Inferior parietal cortex (tissue), 1 donor: ENCODE data around the gene FRK.
"Not testable (repeated sequence)": the region's sequence is repeated elsewhere in the genome, so short reads cannot be mapped to it uniquely, and the experiment has no call there.

Source experiments
- DNase-seq: peaks from one replicate; pipeline ENCODE4 v3.0.0-alpha.2; 2016; ENCODE audit errors: extremely low spot score

The FRK gene

GRCh38 chr6:115890238-115890637 is 170.5 kb downstream of the FRK start:
- DNase-seq = no peak

GRCh38 chr6:115888687-115889470 is 171.8 kb downstream of the FRK start:
- not testable (repeated sequence) for DNase-seq

DNA sequence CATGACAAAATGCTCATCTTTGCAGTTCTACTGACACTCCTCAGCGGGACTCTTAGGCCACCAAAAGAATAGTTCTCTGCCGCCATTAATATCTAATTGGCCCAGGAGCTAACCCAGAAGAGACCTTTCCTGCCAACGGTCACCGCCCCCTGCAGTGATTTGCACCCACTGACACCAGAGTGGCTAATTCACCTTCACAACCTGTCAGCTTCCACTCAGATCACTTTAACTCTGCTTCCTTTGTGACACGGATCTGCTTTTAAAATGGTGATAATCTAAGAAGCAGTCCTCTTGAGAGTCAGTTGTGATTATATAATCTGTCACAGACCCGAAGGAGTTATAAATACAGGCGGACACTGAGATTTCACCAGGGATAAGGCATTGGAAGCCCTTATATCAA is 172.8 kb downstream of the FRK start:
- no peak for DNase-seq

- no peak for DNase-seq
These were observed 174.9 kb downstream of the FRK start for GRCh38 chr6:115885636-115886366.

GRCh38 chr6:115882771-115883170 is 177.9 kb downstream of the FRK start:
- no peak for DNase-seq

- DNase-seq = no peak
These were observed 178.5 kb downstream of the FRK start for GRCh38 chr6:115882174-115882573.
